ENCODE data around the gene FREY1. TPM values are rescaled to one million over a fixed set of nuclear protein-coding genes. Genes with fewer than 3 reads are reported as not detected.

The FREY1 gene
- total and polyA plus RNA-seq, 2 of the 8 experiments (the other 6 are each of a cell fraction or from before 2014, with no cell fraction given) = 0.32 to 1.1 TPM

DNA sequence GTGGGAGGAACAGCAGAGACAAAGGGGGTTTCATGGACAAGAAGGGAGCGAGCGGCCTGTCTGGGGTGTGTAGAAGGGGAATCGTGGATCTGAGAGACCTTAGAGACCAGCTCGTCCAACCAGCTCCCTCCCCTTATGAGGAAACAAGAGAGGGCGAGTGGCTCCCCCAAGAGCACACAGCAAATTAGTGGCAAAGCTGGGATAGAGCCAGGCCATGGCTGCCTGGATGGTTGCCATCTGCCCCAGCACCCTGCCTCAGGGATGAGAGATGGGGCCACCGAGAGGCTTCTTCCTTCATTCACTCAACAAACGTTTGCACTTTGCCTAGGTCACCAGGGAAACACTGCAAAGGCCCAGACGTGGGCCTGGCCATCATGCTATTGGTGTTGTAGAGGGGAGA, 17.5 kb downstream of the FREY1 start (continued):
- TF ChIP-seq CHD7 (IDR thresholded peaks at IDR 0.05; ENCODE audit: insufficient replicate concordance, low read length) (no peak), CBX8 (IDR thresholded peaks at IDR 0.05; ENCODE audit: borderline replicate concordance, low read depth, low read length) (no peak), SP2 (IDR thresholded peaks at IDR 0.05; ENCODE audit: low read length) (no peak), RBBP5 (IDR thresholded peaks at IDR 0.05; ENCODE audit: borderline replicate concordance, low read depth, low read length) (no peak), NANOG (IDR thresholded peaks at IDR 0.05; ENCODE audit: insufficient read depth, low read depth, low read length, poor library complexity, severe bottlenecking) (no peak), TBP (IDR thresholded peaks at IDR 0.05; ENCODE audit: low read depth, low read length) (no peak), MAFK (IDR thresholded peaks at IDR 0.05; ENCODE audit: low read depth, low read length) (no peak), MAX (IDR thresholded peaks at IDR 0.05) (no peak), EP300 (IDR thresholded peaks at IDR 0.05; ENCODE audit: borderline replicate concordance in 1 of 2, low read depth in 2 of 2, low read length in 2 of 2) (no peak)
- TF ChIP-seq, protein P1, sequence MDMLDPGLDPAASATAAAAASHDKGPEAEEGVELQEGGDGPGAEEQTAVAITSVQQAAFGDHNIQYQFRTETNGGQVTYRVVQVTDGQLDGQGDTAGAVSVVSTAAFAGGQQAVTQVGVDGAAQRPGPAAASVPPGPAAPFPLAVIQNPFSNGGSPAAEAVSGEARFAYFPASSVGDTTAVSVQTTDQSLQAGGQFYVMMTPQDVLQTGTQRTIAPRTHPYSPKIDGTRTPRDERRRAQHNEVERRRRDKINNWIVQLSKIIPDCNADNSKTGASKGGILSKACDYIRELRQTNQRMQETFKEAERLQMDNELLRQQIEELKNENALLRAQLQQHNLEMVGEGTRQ (IDR thresholded peaks at IDR 0.05; ENCODE audit: low read length) = no peak
